Measurements from ENCODE around the gene ENC1. TPM values are rescaled to one million over a fixed set of nuclear protein-coding genes. Genes with fewer than 3 reads are reported as not detected.

ENC1 gene, protein sequence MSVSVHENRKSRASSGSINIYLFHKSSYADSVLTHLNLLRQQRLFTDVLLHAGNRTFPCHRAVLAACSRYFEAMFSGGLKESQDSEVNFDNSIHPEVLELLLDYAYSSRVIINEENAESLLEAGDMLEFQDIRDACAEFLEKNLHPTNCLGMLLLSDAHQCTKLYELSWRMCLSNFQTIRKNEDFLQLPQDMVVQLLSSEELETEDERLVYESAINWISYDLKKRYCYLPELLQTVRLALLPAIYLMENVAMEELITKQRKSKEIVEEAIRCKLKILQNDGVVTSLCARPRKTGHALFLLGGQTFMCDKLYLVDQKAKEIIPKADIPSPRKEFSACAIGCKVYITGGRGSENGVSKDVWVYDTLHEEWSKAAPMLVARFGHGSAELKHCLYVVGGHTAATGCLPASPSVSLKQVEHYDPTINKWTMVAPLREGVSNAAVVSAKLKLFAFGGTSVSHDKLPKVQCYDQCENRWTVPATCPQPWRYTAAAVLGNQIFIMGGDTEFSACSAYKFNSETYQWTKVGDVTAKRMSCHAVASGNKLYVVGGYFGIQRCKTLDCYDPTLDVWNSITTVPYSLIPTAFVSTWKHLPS
- 162 TPM for total RNA-seq (ENCODE audit: unreplicated experiment)
- long read RNA-seq, full-length matches to known transcripts = 30 of 38 reads
- long read RNA-seq, partial matches to known transcripts = 2 of 38 reads
- long read RNA-seq, other reads (novel, unspliced or antisense) = 6 of 38 reads

DNA sequence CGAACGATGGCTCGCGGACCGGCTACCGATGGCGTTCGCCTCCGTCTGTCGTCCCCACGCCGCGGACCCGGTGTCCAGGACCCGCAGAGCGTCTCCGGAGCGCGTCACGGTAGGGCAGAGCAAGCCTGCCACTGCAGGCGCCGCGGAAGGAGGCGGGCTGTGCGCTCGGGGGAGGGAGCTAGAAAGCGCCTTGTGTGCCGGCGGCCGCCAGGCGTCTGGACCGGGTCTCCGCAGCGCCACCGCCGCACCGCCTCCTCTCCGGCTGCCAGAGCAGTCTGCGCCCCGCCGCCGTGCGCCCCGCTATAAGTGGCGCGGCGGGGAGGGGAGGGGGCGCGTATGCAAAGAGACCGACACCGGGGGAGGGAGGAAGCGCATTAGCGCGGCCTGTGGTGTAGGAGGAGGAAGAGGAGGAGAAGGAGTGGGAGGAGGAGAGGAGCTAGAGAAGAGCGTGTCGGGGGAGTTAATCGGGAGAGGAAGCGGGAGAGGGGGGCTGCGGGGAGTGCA, at the start of gene ENC1:
ENC1 (minus strand) TSS at position 279 of the 504 bp plus-strand sequence. CDS start 4,243 bp downstream, outside the sequence.
- H3K4me1 Mint-ChIP-seq (ENCODE audit: unreplicated experiment) = peaks cover 59% of the 10 kb centered on the region
- peak within 1 kb of the TSS; percentile 100 for H3K4me3 Mint-ChIP-seq (ENCODE audit: unreplicated experiment)
- H3K27me3 Mint-ChIP-seq (ENCODE audit: unreplicated experiment) = peaks cover 4% of the 10 kb centered on the region
- H3K27ac Mint-ChIP-seq (ENCODE audit: unreplicated experiment) = peak within 1 kb of the TSS; percentile 84
- H3K36me3 Mint-ChIP-seq (ENCODE audit: low read depth, unreplicated experiment) = peaks cover 29% of the 10 kb centered on the region
- H3K9me3 Mint-ChIP-seq (ENCODE audit: unreplicated experiment) = no peaks in the 10 kb centered on the region
- DNase-seq (ENCODE audit: low spot score) = peak; percentile 92
- TF ChIP-seq, protein P1, sequence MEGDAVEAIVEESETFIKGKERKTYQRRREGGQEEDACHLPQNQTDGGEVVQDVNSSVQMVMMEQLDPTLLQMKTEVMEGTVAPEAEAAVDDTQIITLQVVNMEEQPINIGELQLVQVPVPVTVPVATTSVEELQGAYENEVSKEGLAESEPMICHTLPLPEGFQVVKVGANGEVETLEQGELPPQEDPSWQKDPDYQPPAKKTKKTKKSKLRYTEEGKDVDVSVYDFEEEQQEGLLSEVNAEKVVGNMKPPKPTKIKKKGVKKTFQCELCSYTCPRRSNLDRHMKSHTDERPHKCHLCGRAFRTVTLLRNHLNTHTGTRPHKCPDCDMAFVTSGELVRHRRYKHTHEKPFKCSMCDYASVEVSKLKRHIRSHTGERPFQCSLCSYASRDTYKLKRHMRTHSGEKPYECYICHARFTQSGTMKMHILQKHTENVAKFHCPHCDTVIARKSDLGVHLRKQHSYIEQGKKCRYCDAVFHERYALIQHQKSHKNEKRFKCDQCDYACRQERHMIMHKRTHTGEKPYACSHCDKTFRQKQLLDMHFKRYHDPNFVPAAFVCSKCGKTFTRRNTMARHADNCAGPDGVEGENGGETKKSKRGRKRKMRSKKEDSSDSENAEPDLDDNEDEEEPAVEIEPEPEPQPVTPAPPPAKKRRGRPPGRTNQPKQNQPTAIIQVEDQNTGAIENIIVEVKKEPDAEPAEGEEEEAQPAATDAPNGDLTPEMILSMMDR (IDR thresholded peaks at IDR 0.05; ENCODE audit: unreplicated experiment) = peak; percentile 64

DNA sequence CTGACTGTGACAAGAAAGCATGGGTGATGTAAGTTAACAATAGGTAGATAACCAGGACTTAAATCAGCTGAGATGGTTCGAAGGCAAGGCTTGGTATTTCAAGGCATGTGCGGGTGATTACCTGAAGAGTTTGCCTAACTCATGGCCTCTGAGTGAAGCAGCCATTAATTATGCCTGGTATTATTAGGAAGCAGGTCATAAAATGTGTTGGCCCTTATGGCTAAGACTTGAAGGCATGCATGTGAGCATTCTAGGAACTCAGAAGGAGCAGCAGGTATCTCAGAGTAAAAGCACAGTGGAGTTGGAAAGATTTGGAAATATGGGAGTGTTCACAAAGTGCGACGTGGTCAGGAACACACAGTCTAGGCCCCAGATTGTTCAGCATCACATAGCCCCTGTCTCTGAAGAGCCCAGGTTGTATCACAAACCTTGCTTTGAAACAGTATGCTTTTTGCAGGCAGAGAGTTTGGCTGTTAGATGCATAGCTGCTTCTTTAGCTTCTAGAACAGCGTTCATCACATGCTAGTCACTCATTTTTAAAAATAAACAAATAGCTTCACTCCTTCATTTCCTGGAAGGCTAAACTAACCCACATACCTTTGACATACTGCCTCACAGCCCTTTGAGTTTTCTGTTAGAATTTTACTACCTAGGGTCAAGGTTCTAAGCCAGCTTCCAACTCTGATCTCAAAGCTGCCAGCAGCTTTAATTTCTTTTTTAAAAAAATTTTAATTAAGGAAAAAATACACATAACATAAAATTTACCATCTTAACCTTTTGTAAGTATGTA, 46.6 kb upstream of the ENC1 start:
- H3K36me3 Mint-ChIP-seq (ENCODE audit: low read depth, unreplicated experiment) = peaks cover 3% of the 10 kb centered on the region
- H3K4me1 Mint-ChIP-seq (ENCODE audit: unreplicated experiment) = peaks cover 18% of the 10 kb centered on the region
- no peaks in the 10 kb centered on the region for H3K27me3 Mint-ChIP-seq (ENCODE audit: unreplicated experiment)
- H3K9me3 Mint-ChIP-seq (ENCODE audit: unreplicated experiment) = no peaks in the 10 kb centered on the region
- H3K4me3 Mint-ChIP-seq (ENCODE audit: unreplicated experiment) = no peak overlapping the region
- H3K27ac Mint-ChIP-seq (ENCODE audit: unreplicated experiment) = no peak overlapping the region
- TF ChIP-seq, protein P1 (IDR thresholded peaks at IDR 0.05; ENCODE audit: unreplicated experiment) = no peak
- DNase-seq (ENCODE audit: low spot score) = no peak

DNA sequence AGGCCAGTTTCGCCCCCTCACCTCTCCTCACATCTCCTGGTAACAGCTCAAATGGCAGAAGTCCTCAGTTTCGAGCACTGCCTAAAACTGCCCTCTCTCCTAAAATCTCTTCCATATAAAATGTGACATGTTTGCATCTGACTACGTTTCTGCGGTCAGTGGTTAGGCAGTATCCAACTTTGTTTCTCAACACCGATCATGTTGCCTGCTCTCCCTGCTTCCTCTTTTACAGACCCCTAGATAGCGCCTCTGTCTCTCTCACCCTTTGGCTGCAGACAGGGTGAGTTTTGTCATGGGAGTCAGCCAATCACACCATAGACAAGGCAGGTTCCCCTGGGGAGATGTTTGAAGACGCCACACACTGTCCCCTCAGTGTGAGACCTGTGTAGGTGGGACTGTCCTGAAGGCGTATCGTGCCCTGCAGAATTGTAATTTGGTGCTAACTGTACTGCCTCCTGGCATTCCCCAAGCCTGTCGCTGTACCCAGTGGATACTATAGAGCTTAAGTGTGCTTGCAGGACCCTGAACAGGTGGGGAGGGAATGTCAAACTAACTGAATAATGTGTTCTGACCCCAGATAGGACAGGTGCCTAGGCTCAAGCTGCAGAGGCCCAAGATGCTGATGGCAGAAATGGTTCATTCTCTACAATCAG, 45.6 kb upstream of the ENC1 start:
- peaks cover 18% of the 10 kb centered on the region for H3K4me1 Mint-ChIP-seq (ENCODE audit: unreplicated experiment)
- no peaks in the 10 kb centered on the region for H3K9me3 Mint-ChIP-seq (ENCODE audit: unreplicated experiment)
- peaks cover 3% of the 10 kb centered on the region for H3K36me3 Mint-ChIP-seq (ENCODE audit: low read depth, unreplicated experiment)
- TF ChIP-seq, protein P1 (IDR thresholded peaks at IDR 0.05; ENCODE audit: unreplicated experiment) = no peak
- peak overlapping the region; percentile 89 for H3K4me3 Mint-ChIP-seq (ENCODE audit: unreplicated experiment)
- peak overlapping the region; percentile 19 for H3K27ac Mint-ChIP-seq (ENCODE audit: unreplicated experiment)
- no peaks in the 10 kb centered on the region for H3K27me3 Mint-ChIP-seq (ENCODE audit: unreplicated experiment)
- no peak for DNase-seq (ENCODE audit: low spot score)

DNA sequence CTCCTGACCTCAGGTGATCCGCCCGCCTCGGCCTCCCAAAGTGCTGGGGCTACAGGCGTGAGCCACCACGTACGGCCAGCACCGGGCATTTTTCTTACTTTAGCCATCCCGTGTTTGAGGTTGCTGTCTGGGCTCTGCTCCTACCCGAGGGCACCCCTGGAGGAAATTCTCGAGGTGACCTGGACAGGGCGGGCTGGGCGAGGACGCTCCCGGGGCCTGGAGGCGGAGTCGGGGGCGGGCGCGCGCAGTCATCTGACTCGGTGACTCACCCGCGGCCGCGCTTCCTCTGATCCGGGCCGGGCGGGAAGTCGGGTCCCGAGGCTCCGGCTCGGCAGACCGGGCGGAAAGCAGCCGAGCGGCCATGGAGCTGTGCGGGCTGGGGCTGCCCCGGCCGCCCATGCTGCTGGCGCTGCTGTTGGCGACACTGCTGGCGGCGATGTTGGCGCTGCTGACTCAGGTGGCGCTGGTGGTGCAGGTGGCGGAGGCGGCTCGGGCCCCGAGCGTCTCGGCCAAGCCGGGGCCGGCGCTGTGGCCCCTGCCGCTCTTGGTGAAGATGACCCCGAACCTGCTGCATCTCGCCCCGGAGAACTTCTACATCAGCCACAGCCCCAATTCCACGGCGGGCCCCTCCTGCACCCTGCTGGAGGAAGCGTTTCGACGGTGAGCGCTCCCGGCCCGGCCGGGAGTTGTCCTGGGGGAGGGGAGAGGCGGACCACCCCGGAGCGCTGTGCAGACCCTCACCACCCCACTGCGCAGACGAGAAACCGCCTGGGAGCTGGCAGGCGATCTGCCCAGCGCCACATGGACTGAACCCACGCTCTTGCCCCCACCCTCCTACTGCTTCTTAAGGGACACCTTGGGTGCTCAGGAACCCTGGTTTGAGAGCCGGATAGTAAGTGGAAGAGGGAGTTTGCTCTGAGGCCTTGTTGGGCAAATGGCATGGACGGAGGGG, 44.6 kb upstream of the ENC1 start, which contains the start of gene HEXB:
HEXB (plus strand) TSS at position 334 of the 952 bp plus-strand sequence; CDS start at position 362, 28 bp downstream.
- H3K36me3 Mint-ChIP-seq (ENCODE audit: low read depth, unreplicated experiment) = peaks cover 3% of the 10 kb centered on the region
- peaks cover 18% of the 10 kb centered on the region for H3K4me1 Mint-ChIP-seq (ENCODE audit: unreplicated experiment)
- H3K27ac Mint-ChIP-seq (ENCODE audit: unreplicated experiment) = peak within 1 kb of the TSS; percentile 19
- no peaks in the 10 kb centered on the region for H3K27me3 Mint-ChIP-seq (ENCODE audit: unreplicated experiment)
- peak within 1 kb of the TSS; percentile 89 for H3K4me3 Mint-ChIP-seq (ENCODE audit: unreplicated experiment)
- TF ChIP-seq, protein P1 (IDR thresholded peaks at IDR 0.05; ENCODE audit: unreplicated experiment) = no peak
- no peaks in the 10 kb centered on the region for H3K9me3 Mint-ChIP-seq (ENCODE audit: unreplicated experiment)
- DNase-seq (ENCODE audit: low spot score) = peak; percentile 90

Data from endothelial cell (in vitro differentiated cells).